ENCODE data around the gene REV1.

The REV1 gene

DNA sequence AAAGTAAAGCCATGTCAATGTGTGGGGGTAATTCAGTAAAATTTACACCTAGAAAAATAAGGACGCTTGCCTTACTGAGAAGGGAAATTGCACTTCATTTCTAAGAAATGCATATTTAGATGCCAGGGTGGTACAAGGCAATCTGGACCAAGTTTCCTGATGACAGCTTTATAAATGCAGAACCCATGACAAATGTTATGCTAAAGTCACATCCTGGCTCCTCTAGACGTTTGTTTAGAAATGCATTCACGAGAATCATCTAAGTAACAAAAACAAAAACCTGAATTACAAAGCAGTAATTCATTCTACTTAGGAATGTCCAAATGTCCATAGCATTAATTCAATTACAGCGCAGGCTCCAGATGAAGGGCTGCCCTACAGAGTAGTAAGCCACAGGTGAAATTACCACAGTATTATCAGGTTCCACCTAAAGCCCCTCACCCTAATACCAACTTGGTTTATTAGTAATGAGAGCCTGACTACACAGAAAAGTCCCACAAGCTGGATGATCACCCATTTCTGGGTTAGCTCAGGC, 49.8 kb downstream of the REV1 start:
- no peak overlapping the region for H3K4me2 ChIP-seq (ENCODE audit: insufficient read depth, low read length)
- DNase-seq (no peak), ATAC-seq (ENCODE audit: insufficient read depth, low read depth) (no peak)
- no peak overlapping the region for H3K9ac ChIP-seq (ENCODE audit: low read depth, low read length)
- peaks cover 56% of the 10 kb centered on the region for H3K36me3 ChIP-seq (ENCODE audit: insufficient read depth, low read length)
- no peak overlapping the region for H3K27ac ChIP-seq (ENCODE audit: low read length)
- H3K79me2 ChIP-seq (ENCODE audit: insufficient read depth, low read length): peaks cover 30% of the 10 kb centered on the region
- H3K9me3 ChIP-seq (ENCODE audit: insufficient read depth, low read length, severe bottlenecking): no peaks in the 10 kb centered on the region
- H3K4me1 ChIP-seq (ENCODE audit: insufficient read depth, low read length): no peaks in the 10 kb centered on the region
- H2AFZ ChIP-seq (ENCODE audit: low read depth, low read length): no peak overlapping the region
- peaks cover 5% of the 10 kb centered on the region; the same call in 1 of the 2 replicates for H4K20me1 ChIP-seq (ENCODE audit: insufficient read depth, low read length)
- TF ChIP-seq, protein P1, sequence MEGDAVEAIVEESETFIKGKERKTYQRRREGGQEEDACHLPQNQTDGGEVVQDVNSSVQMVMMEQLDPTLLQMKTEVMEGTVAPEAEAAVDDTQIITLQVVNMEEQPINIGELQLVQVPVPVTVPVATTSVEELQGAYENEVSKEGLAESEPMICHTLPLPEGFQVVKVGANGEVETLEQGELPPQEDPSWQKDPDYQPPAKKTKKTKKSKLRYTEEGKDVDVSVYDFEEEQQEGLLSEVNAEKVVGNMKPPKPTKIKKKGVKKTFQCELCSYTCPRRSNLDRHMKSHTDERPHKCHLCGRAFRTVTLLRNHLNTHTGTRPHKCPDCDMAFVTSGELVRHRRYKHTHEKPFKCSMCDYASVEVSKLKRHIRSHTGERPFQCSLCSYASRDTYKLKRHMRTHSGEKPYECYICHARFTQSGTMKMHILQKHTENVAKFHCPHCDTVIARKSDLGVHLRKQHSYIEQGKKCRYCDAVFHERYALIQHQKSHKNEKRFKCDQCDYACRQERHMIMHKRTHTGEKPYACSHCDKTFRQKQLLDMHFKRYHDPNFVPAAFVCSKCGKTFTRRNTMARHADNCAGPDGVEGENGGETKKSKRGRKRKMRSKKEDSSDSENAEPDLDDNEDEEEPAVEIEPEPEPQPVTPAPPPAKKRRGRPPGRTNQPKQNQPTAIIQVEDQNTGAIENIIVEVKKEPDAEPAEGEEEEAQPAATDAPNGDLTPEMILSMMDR (IDR thresholded peaks at IDR 0.05; ENCODE audit: borderline replicate concordance, extremely low read depth, low read length, poor library complexity, severe bottlenecking): no peak
- no peak for TF ChIP-seq EZH2 (IDR thresholded peaks at IDR 0.05; ENCODE audit: borderline replicate concordance, low read depth, low read length, severe bottlenecking)
- H3K4me3 ChIP-seq (ENCODE audit: low read depth in 1 of 2, low read length in 2 of 2): no peak overlapping the region
- no peaks in the 10 kb centered on the region for H3K27me3 ChIP-seq (ENCODE audit: insufficient read depth, low read length, poor library complexity)

DNA sequence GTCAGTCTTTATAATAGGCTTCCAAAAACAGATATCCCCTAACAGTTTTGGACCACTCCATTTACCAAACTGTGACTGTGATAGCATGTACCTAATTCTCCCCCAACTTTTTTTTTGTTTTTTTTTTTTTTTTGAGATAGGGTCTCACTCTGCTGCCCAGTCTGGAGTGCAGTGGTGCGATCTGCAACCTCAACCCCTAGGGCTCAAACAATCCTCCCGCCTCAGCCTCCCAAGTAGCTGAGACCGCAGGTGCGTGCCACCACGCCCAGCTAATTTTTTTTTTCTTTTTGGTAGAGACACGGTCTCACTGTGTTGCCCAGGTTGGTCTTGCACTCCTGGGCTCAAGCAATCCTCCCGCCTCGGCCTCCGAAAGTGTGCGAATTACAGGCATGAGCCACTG, 52.9 kb downstream of the REV1 start:
- no peak overlapping the region for H3K9ac ChIP-seq (ENCODE audit: low read depth, low read length)
- H3K4me1 ChIP-seq (ENCODE audit: insufficient read depth, low read length): no peaks in the 10 kb centered on the region
- DNase-seq (no peak), ATAC-seq (ENCODE audit: insufficient read depth, low read depth) (no peak)
- no peak overlapping the region for H2AFZ ChIP-seq (ENCODE audit: low read depth, low read length)
- TF ChIP-seq, protein P1 (IDR thresholded peaks at IDR 0.05; ENCODE audit: borderline replicate concordance, extremely low read depth, low read length, poor library complexity, severe bottlenecking): no peak
- no peak for TF ChIP-seq EZH2 (IDR thresholded peaks at IDR 0.05; ENCODE audit: borderline replicate concordance, low read depth, low read length, severe bottlenecking)
- H3K4me2 ChIP-seq (ENCODE audit: insufficient read depth, low read length): no peak overlapping the region
- H3K27me3 ChIP-seq (ENCODE audit: insufficient read depth, low read length, poor library complexity): no peaks in the 10 kb centered on the region
- peaks cover 14% of the 10 kb centered on the region for H3K79me2 ChIP-seq (ENCODE audit: insufficient read depth, low read length)
- H3K27ac ChIP-seq (ENCODE audit: low read length): no peak overlapping the region
- H3K9me3 ChIP-seq (ENCODE audit: insufficient read depth, low read length, severe bottlenecking): no peaks in the 10 kb centered on the region
- H3K36me3 ChIP-seq (ENCODE audit: insufficient read depth, low read length): peaks cover 62% of the 10 kb centered on the region
- H4K20me1 ChIP-seq (ENCODE audit: insufficient read depth, low read length): peaks cover 7% of the 10 kb centered on the region; the same call in 1 of the 2 replicates
- no peak overlapping the region for H3K4me3 ChIP-seq (ENCODE audit: low read depth in 1 of 2, low read length in 2 of 2)

DNA sequence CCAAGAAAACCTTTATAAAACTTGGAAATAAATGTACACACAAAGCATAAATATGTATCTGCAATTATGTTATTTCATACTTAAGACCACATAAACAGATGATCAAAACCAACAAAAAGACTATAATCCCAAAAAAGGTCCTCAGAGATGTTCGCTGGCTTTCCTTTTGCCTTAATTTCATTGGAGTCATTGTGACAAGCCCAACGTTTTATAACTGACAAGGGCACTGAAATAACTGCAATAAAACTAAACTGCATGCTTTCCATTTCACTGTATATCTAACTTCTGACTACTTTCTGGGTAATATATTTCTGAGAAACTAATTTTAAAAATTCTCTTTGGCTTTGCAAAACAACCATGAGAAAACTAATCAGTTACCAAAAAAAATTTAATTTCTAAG, 56.5 kb downstream of the REV1 start:
- ATAC-seq (ENCODE audit: insufficient read depth, low read depth) (no peak), DNase-seq (no peak)
- Histone ChIP-seq H3K27me3 (ENCODE audit: insufficient read depth, low read length, poor library complexity) (no peaks in the 10 kb centered on the region), H3K9me3 (ENCODE audit: insufficient read depth, low read length, severe bottlenecking) (no peaks in the 10 kb centered on the region), H3K36me3 (ENCODE audit: insufficient read depth, low read length) (peaks cover 72% of the 10 kb centered on the region), H3K79me2 (ENCODE audit: insufficient read depth, low read length) (peaks cover 7% of the 10 kb centered on the region; the same call in 1 of the 2 replicates), H3K4me2 (ENCODE audit: insufficient read depth, low read length) (no peak overlapping the region), H4K20me1 (ENCODE audit: insufficient read depth, low read length) (peaks cover 13% of the 10 kb centered on the region), H3K9ac (ENCODE audit: low read depth, low read length) (no peak overlapping the region), H3K4me3 (ENCODE audit: low read depth in 1 of 2, low read length in 2 of 2) (no peak overlapping the region), H3K27ac (ENCODE audit: low read length) (no peak overlapping the region), H2AFZ (ENCODE audit: low read depth, low read length) (no peak overlapping the region), H3K4me1 (ENCODE audit: insufficient read depth, low read length) (no peaks in the 10 kb centered on the region)
- TF ChIP-seq, protein P1 (IDR thresholded peaks at IDR 0.05; ENCODE audit: borderline replicate concordance, extremely low read depth, low read length, poor library complexity, severe bottlenecking): no peak
- TF ChIP-seq EZH2 (IDR thresholded peaks at IDR 0.05; ENCODE audit: borderline replicate concordance, low read depth, low read length, severe bottlenecking): no peak
